ENCODE measurements around the gene NIT1. TPM values are rescaled to one million over a fixed set of nuclear protein-coding genes. Genes with fewer than 3 reads are reported as not detected.
A peak's percentile ranks its signal among the peaks of the same experiment; 100 is the strongest.

Gene NIT1
- total and polyA plus RNA-seq, 10 of the 15 experiments (the other 5 are each of a cell fraction or from before 2014, with no cell fraction given) = 19.2 to 54.4 (median 28.3) TPM

- TF ChIP-seq SUPT20H (IDR thresholded peaks at IDR 0.05; ENCODE audit: borderline replicate concordance, control insufficient read depth, low read depth, low read length) = no peak
- TF ChIP-seq NFXL1 (IDR thresholded peaks at IDR 0.05; ENCODE audit: borderline replicate concordance) = no peak
- no peak for TF ChIP-seq SP1 (IDR thresholded peaks at IDR 0.05; ENCODE audit: low read depth, low read length)
- no peak for TF ChIP-seq CEBPB (IDR thresholded peaks at IDR 0.05; ENCODE audit: borderline replicate concordance in 1 of 2, low read depth in 2 of 2, low read length in 2 of 2)
- no peak for TF ChIP-seq BRCA1 (IDR thresholded peaks at IDR 0.05; ENCODE audit: low read depth, low read length)
- TF ChIP-seq MXI1 (IDR thresholded peaks at IDR 0.05; ENCODE audit: low read depth, low read length) = 0 out of 2 replicates have a peak, but pooled peaks have one; percentile 25
- no peak for TF ChIP-seq HCFC1 (IDR thresholded peaks at IDR 0.05; ENCODE audit: low read length)
- TF ChIP-seq HDGF (IDR thresholded peaks at IDR 0.05) = peak; percentile 94
- TF ChIP-seq YY1 (IDR thresholded peaks at IDR 0.05; ENCODE audit: low read depth, low read length) = no peak
- TF ChIP-seq GATAD2B (conservative IDR thresholded peaks at IDR 0.05; ENCODE audit: low read depth) = no peak
- TF ChIP-seq ZBTB4 (CRISPR knock-in tag; IDR thresholded peaks at IDR 0.05) = no peak
- TF ChIP-seq SMAD5 (IDR thresholded peaks at IDR 0.05; ENCODE audit: low read depth) = no peak
- peak; percentile 73 for TF ChIP-seq MLLT1 (IDR thresholded peaks at IDR 0.05)
- no peak for TF ChIP-seq CTCF (IDR thresholded peaks at IDR 0.05 in 2 of 3, conservative IDR thresholded peaks at IDR 0.05 in 1 of 3; ENCODE audit: control insufficient read depth in 2 of 3, extremely low read depth in 1 of 3, insufficient read depth in 1 of 3, low read depth in 3 of 3, low read length in 3 of 3)
- peak in 1 of 2 experiments; percentile 53; a peak in 2 of 4 replicates for TF ChIP-seq BHLHE40 (IDR thresholded peaks at IDR 0.05; ENCODE audit: borderline replicate concordance in 1 of 2, low read depth in 2 of 2, low read length in 1 of 2)
- no peak for TF ChIP-seq FOS (IDR thresholded peaks at IDR 0.05; ENCODE audit: borderline replicate concordance, extremely low read depth, insufficient read length)
- TF ChIP-seq MAX (IDR thresholded peaks at IDR 0.05; ENCODE audit: low read depth, low read length) = no peak
- no peak for TF ChIP-seq ZNF274 (IDR thresholded peaks at IDR 0.05; ENCODE audit: insufficient read depth, insufficient read length)
- no peak for TF ChIP-seq PAX5 (IDR thresholded peaks at IDR 0.05; ENCODE audit: borderline replicate concordance, low read depth, low read length)
Measured at GRCh38 chr1:161131523-161132409, 13.9 kb downstream of the NIT1 start (continued).

Data from GM12878 (cell line).